HEK293 (cell line): ENCODE data around the gene SLC43A3.
"Not testable (repeated sequence)": the region's sequence is repeated elsewhere in the genome, so short reads cannot be mapped to it uniquely, and the experiment has no call there.

Experiments used
- CTCF ChIA-PET: fragments of 350-600 bp; formaldehyde crosslinking; extraction: SDS; loops from one replicate; lab custom pipeline; 2021; ENCODE audit warnings: antibody characterized with exemption; lab: Yijun Ruan, JAX
- POLR2A ChIA-PET: fragments of 300-600 bp; formaldehyde crosslinking; extraction: SDS; loops from one replicate; lab custom pipeline; 2020; ENCODE audit warnings: antibody characterized with exemption, inconsistent platforms; lab: Yijun Ruan, JAX
- H3K27ac ChIP-seq: fragments of 200-500 bp; sonication (Bioruptor generic); 2 replicates; pipeline ENCODE4 v1.5.1; 2014; ENCODE audit warnings: low read depth, low read length, control low read depth, inconsistent platforms; ENCODE audit errors: extremely low read depth
- H3K36me3 ChIP-seq, 2 experiments: fragments of 200-500 bp in 1 of 2; sonication (Bioruptor generic) in 1 of 2; 1 replicate in 1 of 2; 2 replicates in 1 of 2; pipeline ENCODE4 v1.5.1; 2014 to 2017; ENCODE audit warnings: inconsistent platforms in 2 of 2, low read length in 2 of 2; ENCODE audit not compliant: control insufficient read depth in 2 of 2, insufficient read depth in 1 of 2
- H3K4me1 ChIP-seq: fragments of 200-500 bp; sonication (Bioruptor generic); 2 replicates; pipeline ENCODE4 v1.5.1; 2014; ENCODE audit warnings: mild to moderate bottlenecking, low read length, inconsistent platforms; ENCODE audit not compliant: control insufficient read depth, insufficient read depth
- H3K4me3 ChIP-seq: 2 replicates; pipeline ENCODE4 v1.5.1; 2011; ENCODE audit warnings: low read depth, mild to moderate bottlenecking, control low read depth, low read length, moderate library complexity
- H3K9me3 ChIP-seq: fragments of 200-500 bp; sonication (Bioruptor generic); 2 replicates; pipeline ENCODE4 v1.5.1; 2014; ENCODE audit warnings: low read depth, low read length, inconsistent platforms; ENCODE audit not compliant: control insufficient read depth, insufficient read depth
- GLI2 ChIP-seq: fragments of 450-650 bp; formaldehyde crosslinking; IDR thresholded peaks from 2 replicates; pipeline ENCODE4; 2017; ENCODE audit warnings: missing biosample characterization, missing genetic modification characterization, low read depth, borderline replicate concordance
- KLF10 ChIP-seq: fragments of 450-650 bp; IDR thresholded peaks from 2 replicates; pipeline ENCODE4 v1.5.1; 2018; ENCODE audit warnings: missing biosample characterization, mild to moderate bottlenecking, missing genetic modification characterization
- PRDM1 ChIP-seq: fragments of 450-650 bp; formaldehyde crosslinking; IDR thresholded peaks from 2 replicates; pipeline ENCODE4; 2016; ENCODE audit warnings: missing biosample characterization, missing genetic modification characterization
- SCRT1 ChIP-seq: fragments of 450-650 bp; formaldehyde crosslinking; IDR thresholded peaks from 2 replicates; pipeline ENCODE4 v1.5.1; 2016; ENCODE audit warnings: missing biosample characterization, missing genetic modification characterization, borderline replicate concordance
- ZFHX2 ChIP-seq: fragments of 450-650 bp; formaldehyde crosslinking; conservative IDR thresholded peaks from 2 replicates; pipeline ENCODE4 v1.5.1; 2016; ENCODE audit warnings: missing biosample characterization, missing genetic modification characterization
- ZNF140 ChIP-seq: fragments of 450-650 bp; formaldehyde crosslinking; IDR thresholded peaks from 2 replicates; pipeline ENCODE4 v1.5.1; 2016; ENCODE audit warnings: missing biosample characterization, missing genetic modification characterization
- ZNF184 ChIP-seq: fragments of 450-650 bp; IDR thresholded peaks from 2 replicates; pipeline ENCODE4 v1.5.1; 2018; ENCODE audit warnings: missing biosample characterization, mild to moderate bottlenecking, missing genetic modification characterization
- ZNF23 ChIP-seq: fragments of 450-650 bp; formaldehyde crosslinking; IDR thresholded peaks from 2 replicates; pipeline ENCODE4 v1.5.1; 2016; ENCODE audit warnings: missing biosample characterization, missing genetic modification characterization, borderline replicate concordance
- ZNF302 ChIP-seq: fragments of 450-650 bp; formaldehyde crosslinking; IDR thresholded peaks from 2 replicates; pipeline ENCODE4 v1.5.1; 2016; ENCODE audit warnings: missing biosample characterization, missing genetic modification characterization, low read depth
- ZNF335 ChIP-seq: fragments of 450-650 bp; formaldehyde crosslinking; conservative IDR thresholded peaks from 2 replicates; pipeline ENCODE4 v1.5.1; 2016; ENCODE audit warnings: missing biosample characterization, missing genetic modification characterization
- ZNF354C ChIP-seq: fragments of 450-650 bp; formaldehyde crosslinking; IDR thresholded peaks from 2 replicates; pipeline ENCODE4 v1.5.1; 2016; ENCODE audit warnings: missing biosample characterization, missing genetic modification characterization, low read depth, borderline replicate concordance
- ZNF501 ChIP-seq: fragments of 450-650 bp; formaldehyde crosslinking; IDR thresholded peaks from 2 replicates; pipeline ENCODE4 v1.5.1; 2016; ENCODE audit warnings: missing biosample characterization, missing genetic modification characterization
- ZNF510 ChIP-seq: fragments of 450-650 bp; formaldehyde crosslinking; IDR thresholded peaks from 2 replicates; pipeline ENCODE4 v1.5.1; 2018; ENCODE audit warnings: mild to moderate bottlenecking, missing genetic modification characterization, missing biosample characterization; ENCODE audit not compliant: insufficient replicate concordance
- TF ChIP-seq, protein P1 (sequence below): sonication (generic); formaldehyde crosslinking; IDR thresholded peaks from 2 replicates; pipeline ENCODE4 v1.8.1; 2022; ENCODE audit warnings: mild to moderate bottlenecking, moderate library complexity, missing genetic modification reagents
- TF ChIP-seq, protein P2 (sequence below): fragments of 450-650 bp; IDR thresholded peaks from 2 replicates; pipeline ENCODE4 v1.5.1; 2018; ENCODE audit warnings: missing biosample characterization, missing genetic modification characterization

The SLC43A3 gene

DNA sequence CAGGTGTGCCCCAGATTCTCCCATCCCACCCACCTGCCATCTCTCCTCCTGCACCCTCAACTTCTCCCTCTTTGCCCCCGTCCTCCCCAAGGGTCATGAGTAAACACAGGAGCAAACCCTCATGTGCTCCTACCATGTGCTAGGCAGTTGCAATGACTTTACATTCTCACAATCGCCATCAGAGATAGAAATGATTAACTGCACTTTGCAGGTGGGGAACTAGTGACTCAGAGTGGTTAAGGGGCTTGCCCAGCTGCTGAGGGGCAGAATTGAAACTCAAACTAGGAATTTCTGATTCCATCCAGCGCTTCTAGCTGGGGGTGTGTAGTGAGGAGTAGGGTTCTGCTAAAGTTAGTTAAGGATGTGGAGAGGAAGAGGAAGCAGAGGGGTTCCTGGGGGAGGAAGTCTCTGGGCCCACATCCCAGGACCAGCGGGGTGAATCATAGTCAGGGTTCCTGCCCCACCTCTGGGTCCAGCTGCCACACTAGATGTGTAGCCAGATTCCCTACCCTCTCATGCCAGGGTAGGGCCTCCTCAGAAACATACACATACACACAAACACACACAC lies 20.5 kb downstream of the SLC43A3 start (continued):
- TF ChIP-seq ZNF501 (tag by site-specific recombination) = no peak
- TF ChIP-seq GLI2 = no peak
- TF ChIP-seq ZNF354C (tag by site-specific recombination) = no peak
- TF ChIP-seq PRDM1 (tag by site-specific recombination) = no peak

DNA sequence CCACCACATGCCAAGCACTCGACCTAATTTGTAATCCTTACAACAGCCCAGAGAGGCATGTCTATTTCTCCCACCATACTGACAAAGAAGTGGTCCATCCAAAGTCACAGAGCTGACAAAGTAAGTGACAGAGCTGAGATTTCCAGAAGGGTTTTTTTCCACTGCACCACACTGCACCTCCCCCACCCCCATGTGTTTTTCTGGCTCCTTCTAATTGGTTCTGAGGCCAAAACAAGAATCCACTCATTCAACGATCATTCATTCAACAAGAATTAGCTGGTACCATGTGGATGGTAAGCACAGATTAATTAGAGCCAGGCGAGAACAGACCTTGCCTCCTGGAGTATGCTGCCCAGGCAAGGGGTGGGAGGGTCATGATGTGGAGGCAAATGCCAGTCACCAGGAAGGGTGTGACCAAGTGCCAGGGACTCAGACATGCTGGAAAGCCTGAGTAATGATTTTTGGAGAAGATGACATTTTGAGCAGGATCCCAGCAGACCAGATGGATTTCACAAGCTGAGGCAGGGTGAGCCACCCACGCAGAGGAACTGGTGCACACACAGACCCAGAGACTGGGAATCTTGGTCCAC lies 21.6 kb downstream of the SLC43A3 start:
- Histone ChIP-seq H3K4me3 (no peak overlapping the region), H3K36me3 (no peaks in the 10 kb centered on the region), H3K4me1 (no peaks in the 10 kb centered on the region), H3K27ac (no peak overlapping the region), H3K9me3 (no peaks in the 10 kb centered on the region)
- CTCF ChIA-PET = interaction anchor here (0.6 to 1.0 kb wide), 2 partner anchors 51 to 55 kb away, joined by 4 read pairs; no protein-coding TSS in a partner anchor
- POLR2A ChIA-PET = no interaction called here
- TF ChIP-seq ZNF140 (no peak), ZNF335 (tag by site-specific recombination) (no peak), ZNF302 (tag by site-specific recombination) (no peak), ZNF184 (tag by site-specific recombination) (no peak), ZNF510 (tag by site-specific recombination) (no peak), ZFHX2 (tag by site-specific recombination) (no peak)
- TF ChIP-seq, protein P1, sequence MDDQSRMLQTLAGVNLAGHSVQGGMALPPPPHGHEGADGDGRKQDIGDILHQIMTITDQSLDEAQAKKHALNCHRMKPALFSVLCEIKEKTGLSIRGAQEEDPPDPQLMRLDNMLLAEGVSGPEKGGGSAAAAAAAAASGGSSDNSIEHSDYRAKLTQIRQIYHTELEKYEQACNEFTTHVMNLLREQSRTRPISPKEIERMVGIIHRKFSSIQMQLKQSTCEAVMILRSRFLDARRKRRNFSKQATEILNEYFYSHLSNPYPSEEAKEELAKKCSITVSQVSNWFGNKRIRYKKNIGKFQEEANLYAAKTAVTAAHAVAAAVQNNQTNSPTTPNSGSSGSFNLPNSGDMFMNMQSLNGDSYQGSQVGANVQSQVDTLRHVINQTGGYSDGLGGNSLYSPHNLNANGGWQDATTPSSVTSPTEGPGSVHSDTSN (CRISPR knock-in tag) = no peak

DNA sequence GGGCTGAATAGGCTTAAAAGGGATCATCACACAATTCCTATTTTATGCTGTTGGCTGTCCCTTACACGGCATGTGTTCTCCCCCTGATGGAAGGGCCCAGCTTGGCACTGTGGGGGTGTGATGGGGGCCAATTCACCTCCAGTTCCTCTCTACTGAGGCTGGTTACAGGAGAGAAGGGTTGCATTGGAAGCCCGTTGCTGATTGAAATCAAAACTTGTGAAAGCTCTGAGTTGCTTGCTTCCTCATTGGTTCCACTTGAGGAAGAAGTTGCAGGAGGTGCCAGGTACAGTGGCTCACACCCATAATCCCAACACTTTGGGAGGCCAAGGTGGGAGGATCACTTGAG lies 23.1 kb downstream of the SLC43A3 start:
- ChIA-PET CTCF (no interaction called here), POLR2A (no interaction called here)
- Histone ChIP-seq H3K36me3 (no peaks in the 10 kb centered on the region), H3K9me3 (no peaks in the 10 kb centered on the region), H3K4me1 (no peaks in the 10 kb centered on the region), H3K4me3 (no peak overlapping the region)
- TF ChIP-seq SCRT1 (no peak), ZNF302 (tag by site-specific recombination) (no peak), KLF10 (tag by site-specific recombination) (no peak), ZNF23 (tag by site-specific recombination) (no peak)
- TF ChIP-seq, all 188 proteins: peak for 0
- H3K27ac ChIP-seq = no peak overlapping the region

DNA sequence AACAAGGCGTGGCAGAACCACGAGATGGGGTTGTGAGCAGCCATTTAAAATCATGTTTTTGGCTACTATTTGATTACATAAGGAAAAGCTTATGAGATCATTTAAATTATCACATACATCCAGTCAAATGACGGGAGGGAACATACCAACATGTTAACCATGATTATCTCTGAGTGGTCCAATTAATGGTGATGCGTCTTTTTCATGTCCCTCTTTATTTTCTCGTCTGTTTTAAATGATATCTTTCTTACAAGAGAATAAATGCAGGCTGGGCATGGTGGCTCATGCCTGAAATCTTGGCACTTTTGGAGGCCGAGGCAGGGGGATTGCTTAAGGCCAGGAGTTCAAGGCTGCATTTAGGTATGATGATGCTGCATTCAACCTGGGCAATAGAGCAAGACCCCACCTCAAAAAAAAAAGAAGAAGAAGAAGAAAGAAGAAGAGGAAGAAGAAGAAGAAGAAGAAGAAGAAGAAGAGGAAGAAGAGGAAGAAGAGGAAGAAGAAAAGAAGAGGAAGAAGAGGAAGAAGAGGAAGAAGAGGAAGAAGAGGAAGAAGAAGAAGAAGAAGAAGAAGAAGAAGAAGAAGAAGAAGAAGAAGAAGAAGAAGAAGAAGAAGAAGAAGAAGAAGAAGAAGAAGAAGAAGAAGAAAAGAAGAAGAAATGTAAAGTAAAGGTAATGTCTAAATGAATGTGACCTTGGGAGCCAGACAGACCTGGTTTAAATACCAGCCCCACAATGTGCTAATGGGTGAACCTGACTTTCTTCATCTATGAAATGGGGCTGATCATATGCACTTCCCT lies 23.7 kb downstream of the SLC43A3 start:
- H3K4me3 ChIP-seq, H3K4me1 ChIP-seq, POLR2A ChIA-PET, H3K27ac ChIP-seq, H3K9me3 ChIP-seq, H3K36me3 ChIP-seq: not testable (repeated sequence)
- CTCF ChIA-PET = interaction anchor here (1.8 kb wide), 1 partner anchor 55 kb away, joined by 4 read pairs; no protein-coding TSS in a partner anchor
- TF ChIP-seq, protein P2, sequence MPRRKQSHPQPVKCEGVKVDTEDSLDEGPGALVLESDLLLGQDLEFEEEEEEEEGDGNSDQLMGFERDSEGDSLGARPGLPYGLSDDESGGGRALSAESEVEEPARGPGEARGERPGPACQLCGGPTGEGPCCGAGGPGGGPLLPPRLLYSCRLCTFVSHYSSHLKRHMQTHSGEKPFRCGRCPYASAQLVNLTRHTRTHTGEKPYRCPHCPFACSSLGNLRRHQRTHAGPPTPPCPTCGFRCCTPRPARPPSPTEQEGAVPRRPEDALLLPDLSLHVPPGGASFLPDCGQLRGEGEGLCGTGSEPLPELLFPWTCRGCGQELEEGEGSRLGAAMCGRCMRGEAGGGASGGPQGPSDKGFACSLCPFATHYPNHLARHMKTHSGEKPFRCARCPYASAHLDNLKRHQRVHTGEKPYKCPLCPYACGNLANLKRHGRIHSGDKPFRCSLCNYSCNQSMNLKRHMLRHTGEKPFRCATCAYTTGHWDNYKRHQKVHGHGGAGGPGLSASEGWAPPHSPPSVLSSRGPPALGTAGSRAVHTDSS (tag by site-specific recombination) = peak; percentile 80
